Ishikawa (cell line): ENCODE measurements around the gene AZIN2.

Source experiments
- CREB1 ChIP-seq: IDR thresholded peaks from 2 replicates; pipeline ENCODE4 v1.6.1; 2012; ENCODE audit warnings: low read depth
- EP300 ChIP-seq: IDR thresholded peaks from 2 replicates; pipeline ENCODE4 v1.6.1; 2012; ENCODE audit warnings: borderline replicate concordance
- FOXM1 ChIP-seq: IDR thresholded peaks from 2 replicates; pipeline ENCODE4 v1.6.1; 2012; ENCODE audit warnings: low read depth, borderline replicate concordance
- RAD21 ChIP-seq: IDR thresholded peaks from 2 replicates; pipeline ENCODE4 v1.6.1; 2012; ENCODE audit warnings: low read depth
- REST ChIP-seq: IDR thresholded peaks from 2 replicates; pipeline ENCODE4 v1.6.1; 2012; ENCODE audit warnings: low read depth, mild to moderate bottlenecking
- TAF1 ChIP-seq: IDR thresholded peaks from 2 replicates; pipeline ENCODE4 v1.6.1; 2012; ENCODE audit warnings: low read depth, mild to moderate bottlenecking
- TEAD4 ChIP-seq: IDR thresholded peaks from 2 replicates; pipeline ENCODE4 v1.6.1; 2012
- YY1 ChIP-seq: IDR thresholded peaks from 2 replicates; pipeline ENCODE4 v1.6.1; 2012; ENCODE audit warnings: low read depth
- TF ChIP-seq, protein P1 (sequence below): IDR thresholded peaks from 2 replicates; pipeline ENCODE4 v1.6.1; 2012

DNA sequence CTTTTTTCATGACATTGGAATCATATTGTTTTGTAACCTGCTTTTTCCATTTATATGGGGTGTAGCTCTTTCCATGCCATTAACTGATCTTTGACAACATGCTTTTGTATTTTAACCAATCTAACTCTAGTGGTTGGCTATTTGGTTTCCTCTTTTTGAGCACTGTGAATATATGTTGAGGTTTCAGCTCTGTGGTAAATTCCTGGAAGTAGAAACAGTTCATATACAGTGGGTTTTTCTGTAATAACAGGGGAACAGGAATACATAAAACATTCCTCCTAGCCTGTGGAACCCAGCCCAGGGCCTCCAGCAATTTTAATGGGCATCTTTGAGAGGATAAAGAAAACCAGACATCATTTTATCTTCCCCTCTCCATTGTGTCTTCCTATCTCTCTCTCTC, 17.4 kb downstream of the AZIN2 start:
- TF ChIP-seq EP300 (no peak), YY1 (no peak), CREB1 (no peak), RAD21 (no peak), REST (no peak), FOXM1 (no peak), TEAD4 (no peak), TAF1 (no peak)
- TF ChIP-seq, protein P1, sequence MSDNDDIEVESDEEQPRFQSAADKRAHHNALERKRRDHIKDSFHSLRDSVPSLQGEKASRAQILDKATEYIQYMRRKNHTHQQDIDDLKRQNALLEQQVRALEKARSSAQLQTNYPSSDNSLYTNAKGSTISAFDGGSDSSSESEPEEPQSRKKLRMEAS = no peak
